HG03521 (cell line): ENCODE measurements around the gene ARHGAP31.
A peak's percentile ranks its signal among the peaks of the same experiment; 100 is the strongest.
"Not testable (repeated sequence)": the region's sequence is repeated elsewhere in the genome, so short reads cannot be mapped to it uniquely, and the experiment has no call there.

ENCODE experiments used
- ATAC-seq: cut with Tn5 transposase; IDR thresholded peaks from one replicate; pipeline ENCODE4 v1.9.1; 2021; ENCODE audit warnings: mild to moderate bottlenecking, moderate library complexity; ENCODE audit not compliant: unreplicated experiment

Gene ARHGAP31

GRCh38 chr3:119318876-119319275 lies 24.7 kb downstream of the ARHGAP31 start:
- no peak for ATAC-seq

DNA sequence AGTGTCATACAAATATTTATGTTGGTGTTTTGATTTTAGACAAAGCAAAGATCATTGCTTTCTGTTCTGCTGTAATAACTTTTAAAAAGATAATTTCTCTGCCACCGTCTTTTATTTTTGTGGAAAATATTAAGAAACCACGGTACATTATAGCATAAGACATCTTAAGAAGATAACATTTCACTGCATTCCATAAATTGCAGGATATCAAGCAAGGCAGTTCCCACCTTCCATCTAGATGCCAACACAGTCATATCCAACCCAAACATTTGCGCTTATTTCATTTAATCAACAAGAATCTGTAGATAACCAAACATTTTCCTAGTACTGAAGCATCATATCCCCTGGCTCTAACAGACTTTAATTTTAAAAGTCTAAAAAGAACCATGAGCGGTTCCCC lies 25.1 kb downstream of the ARHGAP31 start:
- ATAC-seq, result no peak

DNA sequence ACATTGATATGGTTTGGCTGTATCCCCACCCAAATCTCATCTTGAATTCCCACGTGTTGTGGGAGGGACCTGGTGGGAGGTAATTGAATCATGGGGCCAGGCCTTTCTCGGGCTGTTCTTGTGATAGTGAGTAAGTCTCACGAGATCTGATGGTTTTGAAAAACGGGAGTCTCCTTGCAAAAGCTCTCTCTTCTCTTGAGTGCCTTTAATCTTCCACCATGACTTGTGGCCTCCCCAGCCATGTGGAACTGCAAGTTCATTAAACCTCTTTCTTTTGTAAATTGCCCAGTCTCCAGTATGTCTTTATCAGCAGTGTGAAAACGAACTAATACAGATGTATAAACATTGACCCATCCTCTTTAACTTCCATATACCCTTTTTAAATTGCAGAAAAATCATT lies 26.6 kb downstream of the ARHGAP31 start:
- not testable (repeated sequence) for ATAC-seq

- peak; percentile 26 for ATAC-seq
Measured at GRCh38 chr3:119322021-119322834, 28.0 kb downstream of the ARHGAP31 start.

GRCh38 chr3:119322835-119323722 lies 28.9 kb downstream of the ARHGAP31 start:
- peak; percentile 83 for ATAC-seq

GRCh38 chr3:119323723-119324085 lies 29.5 kb downstream of the ARHGAP31 start:
- ATAC-seq, result no peak

- no peak for ATAC-seq
Measured at GRCh38 chr3:119324899-119325298, 30.7 kb downstream of the ARHGAP31 start.

- ATAC-seq, result no peak
Measured at GRCh38 chr3:119326976-119327375, 32.8 kb downstream of the ARHGAP31 start.

- no peak for ATAC-seq
Measured at GRCh38 chr3:119329551-119329950, 35.4 kb downstream of the ARHGAP31 start.

DNA sequence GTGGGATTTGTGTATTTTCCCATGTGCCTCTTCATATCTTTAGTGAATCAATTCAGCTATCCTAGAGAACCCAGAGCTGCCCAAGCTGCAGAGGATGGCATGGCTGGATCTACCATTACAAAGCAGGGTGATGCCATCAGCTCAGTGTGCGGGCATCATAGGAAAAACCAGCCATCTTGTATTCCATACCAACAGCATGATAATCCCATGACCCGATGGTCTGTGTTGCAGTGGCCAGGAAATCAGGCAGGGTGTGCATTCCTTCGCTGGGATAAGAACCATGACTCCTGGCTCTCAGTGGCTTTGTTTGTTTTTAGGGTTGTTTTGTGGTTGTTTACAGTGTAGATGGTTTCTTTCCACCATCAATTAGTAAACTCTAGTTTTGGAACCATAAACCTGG lies 36.0 kb downstream of the ARHGAP31 start:
- no peak for ATAC-seq

- no peak for ATAC-seq
Measured at GRCh38 chr3:119330858-119331257, 36.7 kb downstream of the ARHGAP31 start.

DNA sequence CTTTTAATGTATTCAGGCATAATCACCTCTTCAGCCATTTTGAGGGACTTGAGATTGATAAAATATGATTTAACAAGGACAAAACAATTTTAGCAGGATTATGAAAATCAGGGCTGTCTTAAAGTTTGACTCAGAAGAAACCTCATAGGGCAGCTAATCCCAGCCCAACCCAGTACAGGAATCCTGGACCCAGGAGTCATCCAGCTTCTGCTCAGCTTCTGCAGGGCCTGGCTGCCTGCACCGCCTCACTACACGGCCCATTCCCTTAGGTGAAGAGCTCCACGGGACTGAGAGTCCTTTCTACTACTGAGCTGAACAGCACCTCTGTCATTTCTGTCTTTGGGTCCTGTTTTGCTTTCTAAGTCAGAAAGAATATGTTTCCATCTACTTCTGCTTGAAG lies 37.5 kb downstream of the ARHGAP31 start:
- ATAC-seq, result no peak

DNA sequence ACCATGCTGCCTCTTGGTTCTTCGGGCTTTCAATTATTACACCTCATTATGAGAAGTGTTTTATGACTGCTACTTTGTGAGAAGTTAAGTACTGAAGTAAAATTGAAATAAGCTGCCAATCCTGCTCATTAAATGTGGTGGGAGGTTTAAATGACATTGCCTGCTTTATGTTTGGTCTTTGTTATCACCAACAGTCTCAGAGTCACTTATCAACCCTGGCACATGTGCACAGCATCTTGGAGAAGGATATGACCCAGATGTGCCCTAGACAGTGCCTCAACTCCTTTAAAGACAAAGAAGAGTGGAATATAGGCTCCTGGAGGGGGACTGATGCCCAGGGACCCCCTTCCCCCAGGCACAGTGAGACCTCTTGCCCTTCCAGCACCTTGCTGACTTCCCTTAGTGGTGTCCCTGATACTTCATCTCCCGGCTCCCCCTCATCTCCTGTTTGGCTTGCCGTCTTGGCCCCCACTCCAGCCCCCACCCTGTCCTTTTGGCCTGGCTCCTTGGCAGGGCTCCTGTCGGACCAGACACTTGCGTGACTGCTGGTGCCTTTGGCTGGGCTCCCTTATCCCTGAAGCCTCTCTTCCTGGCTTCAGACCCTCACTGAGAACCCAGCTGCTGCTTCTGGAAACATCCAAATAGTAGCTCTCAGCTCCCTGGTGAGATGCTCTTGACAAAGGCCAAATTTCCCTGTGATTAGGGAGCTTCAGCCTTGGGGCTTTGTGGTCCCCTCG lies 39.8 kb downstream of the ARHGAP31 start:
- no peak for ATAC-seq

DNA sequence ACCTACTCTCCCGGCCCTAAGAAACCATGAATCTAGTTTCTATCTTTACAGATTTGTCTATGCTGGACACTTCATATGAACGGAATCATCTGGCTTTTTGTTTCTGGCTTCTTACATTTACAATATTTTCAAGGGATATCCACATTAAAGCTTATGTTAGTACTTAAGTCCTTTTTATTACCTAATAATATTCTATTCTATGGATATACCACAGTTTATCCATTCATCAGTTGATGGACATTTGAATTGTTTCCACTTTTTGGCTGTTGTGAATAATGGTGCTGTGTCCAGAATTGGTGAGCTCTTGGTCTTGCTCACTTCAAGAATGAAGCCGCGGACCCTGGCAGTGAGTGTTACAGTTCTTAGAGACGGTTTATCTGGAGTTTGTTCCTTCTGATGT lies 42.6 kb downstream of the ARHGAP31 start:
- ATAC-seq, result no peak

- ATAC-seq, result not testable (repeated sequence)
Measured at GRCh38 chr3:119337407-119337806, 43.2 kb downstream of the ARHGAP31 start.

DNA sequence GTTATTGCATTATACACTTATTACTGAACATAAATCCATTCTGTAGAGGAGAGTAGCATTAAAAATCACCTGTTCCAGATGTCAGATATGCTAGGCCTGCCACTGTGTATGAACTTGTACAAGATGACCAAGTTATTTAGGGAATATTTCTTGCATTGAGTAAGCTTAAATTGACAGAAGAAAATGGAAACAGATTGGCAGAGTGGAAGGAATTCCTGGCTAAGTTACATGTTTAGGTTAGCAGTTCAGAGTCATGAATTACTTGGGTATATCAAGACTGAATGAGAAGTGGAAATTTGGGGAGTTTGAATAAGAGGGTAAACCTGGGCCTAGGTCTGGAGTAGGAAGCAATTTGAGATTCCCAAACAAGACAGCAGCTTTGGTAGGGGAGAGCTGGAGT lies 44.6 kb downstream of the ARHGAP31 start:
- ATAC-seq, result no peak

DNA sequence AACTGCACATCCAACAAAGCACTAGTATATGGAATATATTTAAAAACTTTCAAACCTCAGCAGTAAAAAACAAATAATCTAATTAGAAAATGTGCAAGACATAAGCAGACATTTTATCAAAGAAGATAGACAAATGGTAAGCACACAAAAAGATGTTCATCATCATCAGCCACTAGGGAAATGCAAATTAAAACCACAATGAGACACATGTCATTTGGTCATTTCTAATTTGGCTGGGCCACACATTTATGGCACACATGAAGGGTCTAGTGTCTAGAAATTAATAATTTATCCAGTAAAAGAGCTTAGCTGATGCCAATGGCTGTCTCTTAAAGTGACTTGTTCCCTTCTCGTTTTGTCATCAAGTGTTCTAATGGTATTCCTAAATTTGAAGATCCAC lies 45.8 kb downstream of the ARHGAP31 start:
- ATAC-seq, result no peak

DNA sequence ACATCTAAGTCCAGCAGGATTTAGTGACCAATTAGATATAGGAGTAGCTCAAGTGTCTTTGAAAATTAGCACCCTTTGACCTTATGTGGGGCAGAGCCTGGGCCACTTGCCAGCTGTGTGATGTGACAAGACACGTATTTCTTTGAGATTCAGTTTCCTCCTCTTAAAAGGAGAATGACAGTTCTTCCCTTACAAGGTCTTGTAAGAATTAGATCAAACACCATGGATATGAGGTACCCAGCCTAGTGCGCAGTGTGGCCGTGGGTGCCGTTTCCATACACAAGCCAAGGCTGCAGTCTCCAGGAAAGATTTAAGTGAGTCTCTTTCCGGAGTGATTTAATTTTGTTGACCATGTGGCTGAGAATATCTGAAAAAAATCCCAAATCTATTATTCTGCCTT lies 46.3 kb downstream of the ARHGAP31 start:
- ATAC-seq, result no peak

- ATAC-seq, result no peak
Measured at GRCh38 chr3:119342176-119342575, 48.0 kb downstream of the ARHGAP31 start.

DNA sequence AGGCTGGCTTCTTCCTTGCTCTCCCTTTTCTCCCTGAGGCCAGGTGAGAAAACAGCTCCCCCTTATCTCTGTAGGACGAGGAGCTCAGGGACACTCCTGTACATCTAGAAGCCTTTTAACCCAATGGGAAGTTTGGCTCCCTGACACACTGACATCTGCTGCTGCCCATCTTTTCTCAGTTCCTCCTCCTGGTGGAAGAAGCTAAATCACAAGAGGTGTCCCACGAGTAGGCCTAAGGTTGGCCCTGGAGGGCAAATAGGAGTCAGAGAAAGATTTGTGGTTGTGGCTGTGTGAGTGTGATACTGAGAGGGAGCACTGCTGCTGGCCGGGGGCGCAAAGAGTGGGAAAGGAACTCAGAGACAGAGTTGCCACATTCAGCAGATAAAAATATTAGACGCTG lies 49.5 kb downstream of the ARHGAP31 start:
- peak; percentile 54 for ATAC-seq

DNA sequence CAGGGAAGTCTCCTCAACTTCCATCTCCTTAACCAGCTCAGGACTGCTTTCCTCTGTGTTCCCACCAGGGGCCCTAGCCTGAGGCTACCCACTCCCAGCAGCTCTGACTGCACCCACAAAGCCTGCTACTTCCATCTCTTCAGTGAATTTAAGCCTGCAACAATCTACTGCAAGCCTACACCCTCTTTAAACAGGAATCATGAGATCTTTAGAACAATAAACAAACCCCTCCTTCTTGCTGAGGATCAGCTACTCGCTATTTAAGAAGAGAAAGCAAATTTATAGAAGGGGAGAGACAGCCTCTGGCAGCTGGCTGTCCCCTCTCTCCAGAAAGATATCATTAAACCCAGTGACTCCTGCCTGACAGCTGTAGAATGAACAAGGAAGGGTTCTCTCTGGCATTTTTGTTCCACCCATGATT lies 51.9 kb downstream of the ARHGAP31 start:
- no peak for ATAC-seq
